ENCODE data around the gene C15orf62.

DNA sequence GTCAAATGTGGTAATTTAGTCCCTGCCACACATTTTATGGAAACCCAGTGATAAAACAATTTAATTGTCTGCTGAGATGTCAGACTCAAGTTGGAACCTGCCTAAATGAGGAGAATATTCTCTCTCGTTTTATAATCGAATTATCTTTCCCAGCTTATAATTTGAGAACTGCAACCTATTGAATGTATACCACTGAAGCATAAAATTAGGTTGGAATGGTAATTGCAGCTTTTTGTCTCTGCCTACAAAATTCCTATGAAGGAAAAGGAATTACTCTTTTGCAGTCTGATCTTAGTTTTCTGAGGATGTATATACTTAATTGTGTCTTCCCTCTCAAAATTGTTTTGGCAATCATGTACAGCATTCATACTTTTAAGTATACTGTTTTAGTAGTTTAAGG is 45.9 kb upstream of the C15orf62 start:
- TF ChIP-seq, protein P1, sequence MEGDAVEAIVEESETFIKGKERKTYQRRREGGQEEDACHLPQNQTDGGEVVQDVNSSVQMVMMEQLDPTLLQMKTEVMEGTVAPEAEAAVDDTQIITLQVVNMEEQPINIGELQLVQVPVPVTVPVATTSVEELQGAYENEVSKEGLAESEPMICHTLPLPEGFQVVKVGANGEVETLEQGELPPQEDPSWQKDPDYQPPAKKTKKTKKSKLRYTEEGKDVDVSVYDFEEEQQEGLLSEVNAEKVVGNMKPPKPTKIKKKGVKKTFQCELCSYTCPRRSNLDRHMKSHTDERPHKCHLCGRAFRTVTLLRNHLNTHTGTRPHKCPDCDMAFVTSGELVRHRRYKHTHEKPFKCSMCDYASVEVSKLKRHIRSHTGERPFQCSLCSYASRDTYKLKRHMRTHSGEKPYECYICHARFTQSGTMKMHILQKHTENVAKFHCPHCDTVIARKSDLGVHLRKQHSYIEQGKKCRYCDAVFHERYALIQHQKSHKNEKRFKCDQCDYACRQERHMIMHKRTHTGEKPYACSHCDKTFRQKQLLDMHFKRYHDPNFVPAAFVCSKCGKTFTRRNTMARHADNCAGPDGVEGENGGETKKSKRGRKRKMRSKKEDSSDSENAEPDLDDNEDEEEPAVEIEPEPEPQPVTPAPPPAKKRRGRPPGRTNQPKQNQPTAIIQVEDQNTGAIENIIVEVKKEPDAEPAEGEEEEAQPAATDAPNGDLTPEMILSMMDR (optimal IDR thresholded peaks at IDR 0.05 in 1 of 3, IDR thresholded peaks at IDR 0.05 in 1 of 3, conservative IDR thresholded peaks at IDR 0.05 in 1 of 3; ENCODE audit: extremely low read depth in 1 of 3, insufficient read depth in 2 of 3, low read length in 3 of 3), result no peak
- no peak for TF ChIP-seq EZH2 (IDR thresholded peaks at IDR 0.05; ENCODE audit: low read length)
